Measurements from ENCODE around the gene P2RY14.

Gene P2RY14

DNA sequence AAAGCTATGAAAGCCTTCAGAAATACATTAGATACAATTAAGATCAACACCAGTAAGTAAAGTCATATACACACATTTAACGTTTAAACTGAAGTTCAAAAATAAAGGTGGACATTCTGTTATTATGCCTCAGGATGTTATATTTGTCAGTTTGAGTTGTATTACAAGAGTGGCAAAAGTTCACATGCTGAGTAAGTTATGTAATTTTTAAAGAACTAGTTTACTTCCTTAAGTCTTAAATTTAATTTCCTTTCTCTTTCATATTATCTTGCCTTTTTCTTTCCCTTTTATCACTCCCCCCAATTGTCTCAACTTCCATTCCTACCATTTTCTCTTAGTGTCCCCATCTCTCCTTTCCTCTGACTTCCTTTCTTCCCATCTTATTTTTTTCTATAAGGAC is 43.2 kb upstream of the P2RY14 start:
- H3K27ac ChIP-seq (ENCODE audit: low read length): no peak overlapping the region
- H3K9me3 ChIP-seq (ENCODE audit: insufficient read depth, low read length, severe bottlenecking): no peaks in the 10 kb centered on the region
- ATAC-seq (ENCODE audit: insufficient read depth, low read depth) (no peak), DNase-seq (no peak)
- TF ChIP-seq, protein P1, sequence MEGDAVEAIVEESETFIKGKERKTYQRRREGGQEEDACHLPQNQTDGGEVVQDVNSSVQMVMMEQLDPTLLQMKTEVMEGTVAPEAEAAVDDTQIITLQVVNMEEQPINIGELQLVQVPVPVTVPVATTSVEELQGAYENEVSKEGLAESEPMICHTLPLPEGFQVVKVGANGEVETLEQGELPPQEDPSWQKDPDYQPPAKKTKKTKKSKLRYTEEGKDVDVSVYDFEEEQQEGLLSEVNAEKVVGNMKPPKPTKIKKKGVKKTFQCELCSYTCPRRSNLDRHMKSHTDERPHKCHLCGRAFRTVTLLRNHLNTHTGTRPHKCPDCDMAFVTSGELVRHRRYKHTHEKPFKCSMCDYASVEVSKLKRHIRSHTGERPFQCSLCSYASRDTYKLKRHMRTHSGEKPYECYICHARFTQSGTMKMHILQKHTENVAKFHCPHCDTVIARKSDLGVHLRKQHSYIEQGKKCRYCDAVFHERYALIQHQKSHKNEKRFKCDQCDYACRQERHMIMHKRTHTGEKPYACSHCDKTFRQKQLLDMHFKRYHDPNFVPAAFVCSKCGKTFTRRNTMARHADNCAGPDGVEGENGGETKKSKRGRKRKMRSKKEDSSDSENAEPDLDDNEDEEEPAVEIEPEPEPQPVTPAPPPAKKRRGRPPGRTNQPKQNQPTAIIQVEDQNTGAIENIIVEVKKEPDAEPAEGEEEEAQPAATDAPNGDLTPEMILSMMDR (IDR thresholded peaks at IDR 0.05; ENCODE audit: borderline replicate concordance, extremely low read depth, low read length, poor library complexity, severe bottlenecking): no peak
- no peak overlapping the region for H3K4me2 ChIP-seq (ENCODE audit: insufficient read depth, low read length)
- H3K79me2 ChIP-seq (ENCODE audit: insufficient read depth, low read length): no peaks in the 10 kb centered on the region
- no peak overlapping the region for H3K4me3 ChIP-seq (ENCODE audit: low read depth in 1 of 2, low read length in 2 of 2)
- H3K4me1 ChIP-seq (ENCODE audit: insufficient read depth, low read length): no peaks in the 10 kb centered on the region
- H3K9ac ChIP-seq (ENCODE audit: low read depth, low read length): no peak overlapping the region
- no peaks in the 10 kb centered on the region for H3K27me3 ChIP-seq (ENCODE audit: insufficient read depth, low read length, poor library complexity)
- H4K20me1 ChIP-seq (ENCODE audit: insufficient read depth, low read length): no peaks in the 10 kb centered on the region
- no peak overlapping the region for H2AFZ ChIP-seq (ENCODE audit: low read depth, low read length)
- H3K36me3 ChIP-seq (ENCODE audit: insufficient read depth, low read length): no peaks in the 10 kb centered on the region

- Histone ChIP-seq H3K27ac (ENCODE audit: low read length) (no peak overlapping the region), H3K79me2 (ENCODE audit: insufficient read depth, low read length) (no peaks in the 10 kb centered on the region), H3K27me3 (ENCODE audit: insufficient read depth, low read length, poor library complexity) (no peaks in the 10 kb centered on the region), H3K4me3 (ENCODE audit: low read depth in 1 of 2, low read length in 2 of 2) (no peak overlapping the region), H3K9me3 (ENCODE audit: insufficient read depth, low read length, severe bottlenecking) (no peaks in the 10 kb centered on the region), H3K4me1 (ENCODE audit: insufficient read depth, low read length) (no peaks in the 10 kb centered on the region), H2AFZ (ENCODE audit: low read depth, low read length) (no peak overlapping the region), H3K9ac (ENCODE audit: low read depth, low read length) (no peak overlapping the region), H4K20me1 (ENCODE audit: insufficient read depth, low read length) (no peaks in the 10 kb centered on the region), H3K4me2 (ENCODE audit: insufficient read depth, low read length) (no peak overlapping the region), H3K36me3 (ENCODE audit: insufficient read depth, low read length) (no peaks in the 10 kb centered on the region)
- ATAC-seq (ENCODE audit: insufficient read depth, low read depth) (no peak), DNase-seq (no peak)
- TF ChIP-seq, protein P1 (IDR thresholded peaks at IDR 0.05; ENCODE audit: borderline replicate concordance, extremely low read depth, low read length, poor library complexity, severe bottlenecking): no peak
- TF ChIP-seq EZH2 (IDR thresholded peaks at IDR 0.05; ENCODE audit: borderline replicate concordance, low read depth, low read length, severe bottlenecking): no peak
Measured at GRCh38 chr3:151320131-151320530, 41.8 kb upstream of the P2RY14 start.

- TF ChIP-seq, protein P1 (IDR thresholded peaks at IDR 0.05; ENCODE audit: borderline replicate concordance, extremely low read depth, low read length, poor library complexity, severe bottlenecking): no peak
- no peak for TF ChIP-seq EZH2 (IDR thresholded peaks at IDR 0.05; ENCODE audit: borderline replicate concordance, low read depth, low read length, severe bottlenecking)
- no peaks in the 10 kb centered on the region for H3K27me3 ChIP-seq (ENCODE audit: insufficient read depth, low read length, poor library complexity)
- ATAC-seq (ENCODE audit: insufficient read depth, low read depth) (no peak), DNase-seq (no peak)
- H2AFZ ChIP-seq (ENCODE audit: low read depth, low read length): no peak overlapping the region
- H3K36me3 ChIP-seq (ENCODE audit: insufficient read depth, low read length): no peaks in the 10 kb centered on the region
- H3K9me3 ChIP-seq (ENCODE audit: insufficient read depth, low read length, severe bottlenecking): no peaks in the 10 kb centered on the region
- no peaks in the 10 kb centered on the region for H3K79me2 ChIP-seq (ENCODE audit: insufficient read depth, low read length)
- H3K27ac ChIP-seq (ENCODE audit: low read length): no peak overlapping the region
- H3K9ac ChIP-seq (ENCODE audit: low read depth, low read length): no peak overlapping the region
- H3K4me2 ChIP-seq (ENCODE audit: insufficient read depth, low read length): no peak overlapping the region
- H3K4me3 ChIP-seq (ENCODE audit: low read depth in 1 of 2, low read length in 2 of 2): no peak overlapping the region
- H4K20me1 ChIP-seq (ENCODE audit: insufficient read depth, low read length): no peaks in the 10 kb centered on the region
- no peaks in the 10 kb centered on the region for H3K4me1 ChIP-seq (ENCODE audit: insufficient read depth, low read length)
Measured at GRCh38 chr3:151319628-151320027, 41.3 kb upstream of the P2RY14 start.

DNA sequence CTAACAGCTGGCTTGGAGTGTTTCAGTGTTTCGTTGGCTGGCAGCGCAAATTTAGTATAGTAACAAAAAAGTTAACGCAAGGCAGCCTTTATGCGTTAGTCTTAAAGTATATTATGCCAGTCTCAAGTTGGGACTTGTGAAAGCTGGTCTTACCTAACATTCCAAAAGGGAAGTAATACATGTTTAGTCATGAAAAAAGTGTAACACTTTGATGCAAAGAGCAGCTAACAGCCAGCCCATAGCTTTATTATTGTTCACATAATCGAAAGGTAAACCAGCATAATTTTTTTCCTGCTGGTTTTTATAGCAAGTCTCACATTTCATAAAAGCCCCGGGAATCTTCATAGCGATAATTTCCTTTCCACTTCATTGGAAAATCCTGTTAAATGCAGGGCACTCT is 40.6 kb upstream of the P2RY14 start:
- no peak for TF ChIP-seq EZH2 (IDR thresholded peaks at IDR 0.05; ENCODE audit: borderline replicate concordance, low read depth, low read length, severe bottlenecking)
- TF ChIP-seq, protein P1 (IDR thresholded peaks at IDR 0.05; ENCODE audit: borderline replicate concordance, extremely low read depth, low read length, poor library complexity, severe bottlenecking): no peak
- no peaks in the 10 kb centered on the region for H3K4me1 ChIP-seq (ENCODE audit: insufficient read depth, low read length)
- no peaks in the 10 kb centered on the region for H3K36me3 ChIP-seq (ENCODE audit: insufficient read depth, low read length)
- no peaks in the 10 kb centered on the region for H4K20me1 ChIP-seq (ENCODE audit: insufficient read depth, low read length)
- no peak overlapping the region for H3K4me3 ChIP-seq (ENCODE audit: low read depth in 1 of 2, low read length in 2 of 2)
- no peaks in the 10 kb centered on the region for H3K79me2 ChIP-seq (ENCODE audit: insufficient read depth, low read length)
- DNase-seq (no peak), ATAC-seq (ENCODE audit: insufficient read depth, low read depth) (no peak)
- H3K4me2 ChIP-seq (ENCODE audit: insufficient read depth, low read length): no peak overlapping the region
- no peak overlapping the region for H3K27ac ChIP-seq (ENCODE audit: low read length)
- H3K27me3 ChIP-seq (ENCODE audit: insufficient read depth, low read length, poor library complexity): no peaks in the 10 kb centered on the region
- no peak overlapping the region for H2AFZ ChIP-seq (ENCODE audit: low read depth, low read length)
- H3K9me3 ChIP-seq (ENCODE audit: insufficient read depth, low read length, severe bottlenecking): no peaks in the 10 kb centered on the region
- no peak overlapping the region for H3K9ac ChIP-seq (ENCODE audit: low read depth, low read length)

Data from DND-41 (cell line).